HepG2 (cell line): ENCODE measurements around the gene PERCC1. TPM values are rescaled to one million over a fixed set of nuclear protein-coding genes. Genes with fewer than 3 reads are reported as not detected.
A peak's percentile ranks its signal among the peaks of the same experiment; 100 is the strongest.

Experiments
- EEA1 ChIP-seq: sonication (generic); formaldehyde crosslinking; IDR thresholded peaks from 2 replicates; pipeline ENCODE4 v1.5.1; 2020; ENCODE audit warnings: mild to moderate bottlenecking, missing genetic modification reagents, borderline replicate concordance
- FOXO1 ChIP-seq: sonication (generic); formaldehyde crosslinking; IDR thresholded peaks from 2 replicates; pipeline ENCODE4 v1.4.0; 2020; ENCODE audit warnings: missing genetic modification reagents
- GATA4 ChIP-seq: sonication (generic); IDR thresholded peaks from 2 replicates; pipeline ENCODE4 v1.6.1; 2016; ENCODE audit warnings: antibody characterized with exemption, low read depth, borderline replicate concordance
- KLF11 ChIP-seq: IDR thresholded peaks from 2 replicates; pipeline ENCODE4 v1.6.1; 2016; ENCODE audit warnings: missing compliant biosample characterization
- POGZ ChIP-seq: sonication (generic); formaldehyde crosslinking; IDR thresholded peaks from 2 replicates; pipeline ENCODE4 v1.4.0; 2020; ENCODE audit warnings: mild to moderate bottlenecking, missing genetic modification reagents
- RNF2 ChIP-seq: fragments of 450-650 bp; conservative IDR thresholded peaks from 2 replicates; pipeline ENCODE4 v1.6.1; 2016; ENCODE audit warnings: low read depth
- RORA ChIP-seq: sonication (generic); formaldehyde crosslinking; IDR thresholded peaks from 2 replicates; pipeline ENCODE4 v1.5.0; 2020; ENCODE audit warnings: mild to moderate bottlenecking, missing genetic modification reagents, moderate library complexity
- ZFAT ChIP-seq: sonication (generic); formaldehyde crosslinking; conservative IDR thresholded peaks from 2 replicates; pipeline ENCODE4 v1.8.1; 2023; ENCODE audit warnings: missing genetic modification reagents, inconsistent platforms
- ZFY ChIP-seq: sonication (generic); formaldehyde crosslinking; IDR thresholded peaks from 2 replicates; pipeline ENCODE4 v1.4.0; 2020; ENCODE audit warnings: missing genetic modification reagents
- ZNF207 ChIP-seq: fragments of 450-650 bp; IDR thresholded peaks from 2 replicates; pipeline ENCODE4 v1.6.1; 2016; ENCODE audit warnings: antibody characterized with exemption, borderline replicate concordance
- ZNF263 ChIP-seq: sonication (generic); formaldehyde crosslinking; IDR thresholded peaks from 2 replicates; pipeline ENCODE4 v1.4.0; 2020; ENCODE audit warnings: missing genetic modification reagents
- ZNF367 ChIP-seq: sonication (generic); formaldehyde crosslinking; IDR thresholded peaks from 2 replicates; pipeline ENCODE4 v1.4.0; 2020; ENCODE audit warnings: missing genetic modification reagents, borderline replicate concordance
- ZNF446 ChIP-seq: sonication (generic); formaldehyde crosslinking; IDR thresholded peaks from 2 replicates; pipeline ENCODE4 v1.5.0; 2020; ENCODE audit warnings: mild to moderate bottlenecking, missing genetic modification reagents
- polyA plus RNA-seq, 8 experiments: library from polyadenylated mRNA; depleted of rRNA in 3 of 8; stranded (reverse) in 7 of 8; unstranded in 1 of 8; fragments of >200 nt; fragmentation: Illumina TruSeq in 4 of 8; extraction: Trizol in 4 of 8; gene quantifications; 2 replicates each; pipeline versions ENCODE4 v1.2.1 to v1.2.3, GENCODE V29; 2011 to 2016; ENCODE audit warnings: low read depth in 4 of 8, missing spikeins in 1 of 8, mixed read lengths in 1 of 8; ENCODE audit not compliant: insufficient read depth in 1 of 8
- total RNA-seq, 5 experiments: library from RNA; depleted of rRNA; stranded (reverse); fragments of >200 nt; fragmentation: Illumina TruSeq; extraction: Trizol; gene quantifications; 2 replicates each; pipeline ENCODE4 v1.2.3, GENCODE V29; 2016; ENCODE audit warnings: low read depth in 1 of 5
- TF ChIP-seq, protein P1 (sequence below): sonication (generic); formaldehyde crosslinking; IDR thresholded peaks from 2 replicates; pipeline ENCODE4 v1.8.0; 2023; ENCODE audit warnings: mild to moderate bottlenecking, missing genetic modification reagents
- TF ChIP-seq, protein P2 (sequence below): IDR thresholded peaks from 2 replicates; pipeline ENCODE4 v1.6.1; 2016; ENCODE audit warnings: missing biosample characterization, missing genetic modification reagents, low read depth
- TF ChIP-seq, protein P3 (sequence below): sonication (generic); formaldehyde crosslinking; IDR thresholded peaks from 2 replicates; pipeline ENCODE4 v1.4.0; 2020; ENCODE audit warnings: low read depth, mild to moderate bottlenecking, missing genetic modification reagents
- TF ChIP-seq, protein P4 (sequence below): sonication (generic); formaldehyde crosslinking; IDR thresholded peaks from 2 replicates; pipeline ENCODE4 v1.4.0; 2020; ENCODE audit warnings: missing genetic modification reagents
- TF ChIP-seq, protein P5 (sequence below): IDR thresholded peaks from 2 replicates; pipeline ENCODE4 v1.6.1; 2012; ENCODE audit warnings: low read length, improper control_type of control experiment

Gene PERCC1
- total and polyA plus RNA-seq, 2 of the 13 experiments (the other 11 are each of a cell fraction or from before 2014, with no cell fraction given): 0.15 TPM; not detected in 1

DNA sequence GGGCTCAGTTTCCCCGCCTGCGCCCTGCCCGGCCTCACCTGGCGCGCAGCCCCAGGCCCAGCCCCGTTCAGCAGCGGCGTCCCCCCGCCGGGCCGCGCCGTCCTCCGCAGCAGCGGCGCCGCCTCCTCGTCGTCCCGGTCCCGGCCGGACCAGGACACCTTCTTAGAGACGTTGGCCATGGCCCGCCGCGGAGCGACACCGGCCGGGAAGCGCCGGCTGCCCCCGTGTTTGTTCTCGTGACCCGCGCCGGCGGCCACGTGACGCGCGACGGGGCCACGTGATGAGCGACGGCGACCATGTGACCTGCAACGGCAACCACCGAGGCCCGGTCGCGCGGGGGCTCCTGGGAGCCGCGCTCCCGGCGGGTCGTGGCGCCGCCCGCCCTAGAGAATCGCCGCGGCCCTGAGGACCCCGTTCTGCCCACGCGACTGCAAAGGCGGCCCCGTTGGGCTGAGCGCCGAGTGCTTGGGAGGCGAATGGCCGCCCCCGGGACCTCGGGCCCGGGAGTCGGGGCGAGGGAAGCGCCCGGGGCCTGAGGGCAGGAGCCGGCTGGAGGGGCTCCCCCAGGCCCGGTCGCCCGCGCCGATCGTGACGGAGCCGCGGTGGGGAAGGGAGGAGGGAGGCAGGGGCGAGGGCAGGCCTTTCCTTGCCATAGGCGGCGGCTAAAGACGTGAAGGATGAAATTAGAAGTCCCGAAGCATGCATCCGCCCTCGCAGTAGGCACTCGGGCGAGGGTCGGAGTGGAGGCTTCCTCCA lies 44.1 kb downstream of the PERCC1 start, which contains the start of gene CLCN7 (continued):
- TF ChIP-seq, protein P1, sequence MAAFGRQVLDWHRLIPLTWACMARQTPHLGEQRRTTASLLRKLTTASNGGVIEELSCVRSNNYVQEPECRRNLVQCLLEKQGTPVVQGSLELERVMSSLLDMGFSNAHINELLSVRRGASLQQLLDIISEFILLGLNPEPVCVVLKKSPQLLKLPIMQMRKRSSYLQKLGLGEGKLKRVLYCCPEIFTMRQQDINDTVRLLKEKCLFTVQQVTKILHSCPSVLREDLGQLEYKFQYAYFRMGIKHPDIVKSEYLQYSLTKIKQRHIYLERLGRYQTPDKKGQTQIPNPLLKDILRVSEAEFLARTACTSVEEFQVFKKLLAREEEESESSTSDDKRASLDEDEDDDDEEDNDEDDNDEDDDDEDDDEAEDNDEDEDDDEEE (CRISPR knock-in tag): no peak
- TF ChIP-seq POGZ (CRISPR knock-in tag) (0 out of 2 replicates have a peak, but pooled peaks have one; percentile 24), KLF11 (0 out of 2 replicates have a peak, but pooled peaks have one; percentile 57), GATA4 (no peak), ZNF446 (CRISPR knock-in tag) (no peak; the same call in 1 of the 2 replicates), RNF2 (peak; percentile 98), FOXO1 (CRISPR knock-in tag) (peak; percentile 38; the same call in 1 of the 2 replicates), ZNF263 (CRISPR knock-in tag) (no peak; the same call in 1 of the 2 replicates), ZNF207 (no peak), RORA (no peak), ZFY (peak; percentile 99), ZNF367 (CRISPR knock-in tag) (no peak), EEA1 (CRISPR knock-in tag) (peak; percentile 97), ZFAT (peak; percentile 79)
- TF ChIP-seq, protein P2, sequence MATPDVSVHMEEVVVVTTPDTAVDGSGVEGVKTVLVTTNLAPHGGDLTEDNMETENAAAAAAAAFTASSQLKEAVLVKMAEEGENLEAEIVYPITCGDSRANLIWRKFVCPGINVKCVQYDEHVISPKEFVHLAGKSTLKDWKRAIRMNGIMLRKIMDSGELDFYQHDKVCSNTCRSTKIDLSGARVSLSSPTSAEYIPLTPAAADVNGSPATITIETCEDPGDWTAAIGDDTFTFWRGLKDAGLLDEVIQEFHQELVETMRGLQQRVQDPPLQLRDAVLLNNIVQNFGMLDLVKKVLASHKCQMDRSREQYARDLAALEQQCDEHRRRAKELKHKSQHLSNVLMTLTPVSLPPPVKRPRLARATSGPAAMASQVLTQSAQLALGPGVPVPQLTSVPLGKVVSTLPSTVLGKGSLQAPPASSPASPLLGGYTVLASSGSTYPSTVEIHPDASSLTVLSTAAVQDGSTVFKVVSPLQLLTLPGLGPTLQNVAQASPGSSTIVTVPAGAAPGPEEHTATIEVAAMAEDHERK (CRISPR knock-in tag): peak; percentile 78
- TF ChIP-seq, protein P3, sequence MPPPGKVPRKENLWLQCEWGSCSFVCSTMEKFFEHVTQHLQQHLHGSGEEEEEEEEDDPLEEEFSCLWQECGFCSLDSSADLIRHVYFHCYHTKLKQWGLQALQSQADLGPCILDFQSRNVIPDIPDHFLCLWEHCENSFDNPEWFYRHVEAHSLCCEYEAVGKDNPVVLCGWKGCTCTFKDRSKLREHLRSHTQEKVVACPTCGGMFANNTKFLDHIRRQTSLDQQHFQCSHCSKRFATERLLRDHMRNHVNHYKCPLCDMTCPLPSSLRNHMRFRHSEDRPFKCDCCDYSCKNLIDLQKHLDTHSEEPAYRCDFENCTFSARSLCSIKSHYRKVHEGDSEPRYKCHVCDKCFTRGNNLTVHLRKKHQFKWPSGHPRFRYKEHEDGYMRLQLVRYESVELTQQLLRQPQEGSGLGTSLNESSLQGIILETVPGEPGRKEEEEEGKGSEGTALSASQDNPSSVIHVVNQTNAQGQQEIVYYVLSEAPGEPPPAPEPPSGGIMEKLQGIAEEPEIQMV: peak; percentile 54; the same call in 1 of the 2 replicates
- TF ChIP-seq, protein P4, sequence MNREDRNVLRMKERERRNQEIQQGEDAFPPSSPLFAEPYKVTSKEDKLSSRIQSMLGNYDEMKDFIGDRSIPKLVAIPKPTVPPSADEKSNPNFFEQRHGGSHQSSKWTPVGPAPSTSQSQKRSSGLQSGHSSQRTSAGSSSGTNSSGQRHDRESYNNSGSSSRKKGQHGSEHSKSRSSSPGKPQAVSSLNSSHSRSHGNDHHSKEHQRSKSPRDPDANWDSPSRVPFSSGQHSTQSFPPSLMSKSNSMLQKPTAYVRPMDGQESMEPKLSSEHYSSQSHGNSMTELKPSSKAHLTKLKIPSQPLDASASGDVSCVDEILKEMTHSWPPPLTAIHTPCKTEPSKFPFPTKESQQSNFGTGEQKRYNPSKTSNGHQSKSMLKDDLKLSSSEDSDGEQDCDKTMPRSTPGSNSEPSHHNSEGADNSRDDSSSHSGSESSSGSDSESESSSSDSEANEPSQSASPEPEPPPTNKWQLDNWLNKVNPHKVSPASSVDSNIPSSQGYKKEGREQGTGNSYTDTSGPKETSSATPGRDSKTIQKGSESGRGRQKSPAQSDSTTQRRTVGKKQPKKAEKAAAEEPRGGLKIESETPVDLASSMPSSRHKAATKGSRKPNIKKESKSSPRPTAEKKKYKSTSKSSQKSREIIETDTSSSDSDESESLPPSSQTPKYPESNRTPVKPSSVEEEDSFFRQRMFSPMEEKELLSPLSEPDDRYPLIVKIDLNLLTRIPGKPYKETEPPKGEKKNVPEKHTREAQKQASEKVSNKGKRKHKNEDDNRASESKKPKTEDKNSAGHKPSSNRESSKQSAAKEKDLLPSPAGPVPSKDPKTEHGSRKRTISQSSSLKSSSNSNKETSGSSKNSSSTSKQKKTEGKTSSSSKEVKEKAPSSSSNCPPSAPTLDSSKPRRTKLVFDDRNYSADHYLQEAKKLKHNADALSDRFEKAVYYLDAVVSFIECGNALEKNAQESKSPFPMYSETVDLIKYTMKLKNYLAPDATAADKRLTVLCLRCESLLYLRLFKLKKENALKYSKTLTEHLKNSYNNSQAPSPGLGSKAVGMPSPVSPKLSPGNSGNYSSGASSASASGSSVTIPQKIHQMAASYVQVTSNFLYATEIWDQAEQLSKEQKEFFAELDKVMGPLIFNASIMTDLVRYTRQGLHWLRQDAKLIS (CRISPR knock-in tag): 0 out of 2 replicates have a peak, but pooled peaks have one; percentile 37
- TF ChIP-seq, protein P5, sequence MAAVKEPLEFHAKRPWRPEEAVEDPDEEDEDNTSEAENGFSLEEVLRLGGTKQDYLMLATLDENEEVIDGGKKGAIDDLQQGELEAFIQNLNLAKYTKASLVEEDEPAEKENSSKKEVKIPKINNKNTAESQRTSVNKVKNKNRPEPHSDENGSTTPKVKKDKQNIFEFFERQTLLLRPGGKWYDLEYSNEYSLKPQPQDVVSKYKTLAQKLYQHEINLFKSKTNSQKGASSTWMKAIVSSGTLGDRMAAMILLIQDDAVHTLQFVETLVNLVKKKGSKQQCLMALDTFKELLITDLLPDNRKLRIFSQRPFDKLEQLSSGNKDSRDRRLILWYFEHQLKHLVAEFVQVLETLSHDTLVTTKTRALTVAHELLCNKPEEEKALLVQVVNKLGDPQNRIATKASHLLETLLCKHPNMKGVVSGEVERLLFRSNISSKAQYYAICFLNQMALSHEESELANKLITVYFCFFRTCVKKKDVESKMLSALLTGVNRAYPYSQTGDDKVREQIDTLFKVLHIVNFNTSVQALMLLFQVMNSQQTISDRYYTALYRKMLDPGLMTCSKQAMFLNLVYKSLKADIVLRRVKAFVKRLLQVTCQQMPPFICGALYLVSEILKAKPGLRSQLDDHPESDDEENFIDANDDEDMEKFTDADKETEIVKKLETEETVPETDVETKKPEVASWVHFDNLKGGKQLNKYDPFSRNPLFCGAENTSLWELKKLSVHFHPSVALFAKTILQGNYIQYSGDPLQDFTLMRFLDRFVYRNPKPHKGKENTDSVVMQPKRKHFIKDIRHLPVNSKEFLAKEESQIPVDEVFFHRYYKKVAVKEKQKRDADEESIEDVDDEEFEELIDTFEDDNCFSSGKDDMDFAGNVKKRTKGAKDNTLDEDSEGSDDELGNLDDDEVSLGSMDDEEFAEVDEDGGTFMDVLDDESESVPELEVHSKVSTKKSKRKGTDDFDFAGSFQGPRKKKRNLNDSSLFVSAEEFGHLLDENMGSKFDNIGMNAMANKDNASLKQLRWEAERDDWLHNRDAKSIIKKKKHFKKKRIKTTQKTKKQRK: no peak
